ENCODE data around the gene LRCH1.

GRCh38 chr13:46753137-46753536, 200.2 kb downstream of the LRCH1 start:
- no peak for TF ChIP-seq POLR2A (IDR thresholded peaks at IDR 0.05; ENCODE audit: low read depth, low read length)
- no peak for TF ChIP-seq USF2 (IDR thresholded peaks at IDR 0.05; ENCODE audit: low read depth, low read length)
- no peak for TF ChIP-seq CTCF (conservative IDR thresholded peaks at IDR 0.05; ENCODE audit: low read depth, low read length)
- no peak for TF ChIP-seq CEBPB (IDR thresholded peaks at IDR 0.05; ENCODE audit: low read depth, low read length)
- no peak for TF ChIP-seq FOS (IDR thresholded peaks at IDR 0.05; ENCODE audit: low read depth, low read length)
- no peak for TF ChIP-seq RAD21 (IDR thresholded peaks at IDR 0.05; ENCODE audit: low read length)
- no peak for TF ChIP-seq BHLHE40 (IDR thresholded peaks at IDR 0.05; ENCODE audit: low read depth, low read length)
- TF ChIP-seq MAFK (IDR thresholded peaks at IDR 0.05; ENCODE audit: low read depth, low read length) = no peak
- TF ChIP-seq RFX5 (IDR thresholded peaks at IDR 0.05; ENCODE audit: low read depth, low read length) = no peak
- TF ChIP-seq SMC3 (IDR thresholded peaks at IDR 0.05; ENCODE audit: low read depth, low read length) = no peak
- TF ChIP-seq MXI1 (IDR thresholded peaks at IDR 0.05; ENCODE audit: borderline replicate concordance, low read depth, low read length) = no peak
- TF ChIP-seq MAZ (IDR thresholded peaks at IDR 0.05; ENCODE audit: borderline replicate concordance, low read depth, low read length) = no peak
- no peak for TF ChIP-seq NFE2L2 (IDR thresholded peaks at IDR 0.05; ENCODE audit: low read depth, low read length)
